Heart right ventricle (tissue), 16 donors: ENCODE data around the gene RANBP10. TPM values are rescaled to one million over a fixed set of nuclear protein-coding genes. Genes with fewer than 3 reads are reported as not detected.

ENCODE experiments used
- ATAC-seq, 8 donors: fragments of 200-7000 bp; cut with Tn5 transposase; one replicate each; pipeline ENCODE4 v1.9.1; 2020; ENCODE audit warnings: mild to moderate bottlenecking in 8 of 8, moderate library complexity in 8 of 8, moderate number of reproducible peaks in 1 of 8
- DNase-seq, 2 donors: peaks; one replicate each; pipeline ENCODE4 v3.0.0-alpha.2; 2020
- H3K27ac ChIP-seq, 10 donors: fragments of 200-600 bp; sonication (generic) in 2 of 10; one replicate each; pipeline versions ENCODE4 v1.5.0 to v1.8.0; 2020 to 2022; ENCODE audit warnings: mild to moderate bottlenecking in 3 of 10
- H3K27me3 ChIP-seq, 7 donors: fragments of 200-600 bp; one replicate each; pipeline ENCODE4 v1.8.0; 2021 to 2022; ENCODE audit warnings: mild to moderate bottlenecking in 2 of 7
- H3K36me3 ChIP-seq, 9 donors: fragments of 200-600 bp; sonication (generic) in 1 of 9; one replicate each; pipeline versions ENCODE4 v1.5.0 to v1.8.0; 2020 to 2022; ENCODE audit warnings: mild to moderate bottlenecking in 2 of 9
- H3K4me1 ChIP-seq, 9 donors: fragments of 200-600 bp; sonication (generic) in 1 of 9; one replicate each; pipeline versions ENCODE4 v1.5.0 to v1.8.0; 2020 to 2022; ENCODE audit warnings: mild to moderate bottlenecking in 4 of 9
- H3K4me3 ChIP-seq, 10 donors: fragments of 200-600 bp; sonication (generic) in 2 of 10; one replicate each; pipeline versions ENCODE4 v1.5.0 to v1.8.0; 2020 to 2022; ENCODE audit warnings: mild to moderate bottlenecking in 7 of 10, moderate library complexity in 2 of 10
- H3K9me3 ChIP-seq, 11 donors: fragments of 200-600 bp in 10 of 11; sonication (generic) in 2 of 11; one replicate each; pipeline versions ENCODE4 v1.5.0 to v1.8.0; 2013 to 2022; ENCODE audit warnings: mild to moderate bottlenecking in 2 of 11, control low read depth in 1 of 11, moderate library complexity in 1 of 11
- CTCF ChIP-seq, 9 donors: fragments of 200-600 bp; sonication (generic) in 2 of 9; IDR thresholded peaks; one replicate each; pipeline versions ENCODE4 v1.5.0 to v1.8.0; 2021 to 2022; ENCODE audit warnings: antibody characterized with exemption in 9 of 9, mild to moderate bottlenecking in 5 of 9, moderate library complexity in 1 of 9
- WGBS, 2 donors: extraction: QIAGEN DNeasy Blood & Tissue Kit; methylation state at CpG; one replicate each; pipeline ENCODE4 v1.1.7; 2013; ENCODE audit warnings: inconsistent platforms in 1 of 2; 5-methylcytosine and 5-hydroxymethylcytosine counted together
- intact Hi-C, 10 donors: fragments of 100-400 bp; cut with DNase I; formaldehyde crosslinking; loops; one replicate each; pipeline versions ENCODE4 v1.11.1 to v1.14.2; 2022
- polyA plus RNA-seq, 2 donors: library from polyadenylated mRNA; stranded (reverse); fragments of 200-250 nt; gene quantifications; one replicate each; pipeline ENCODE4 v1.2.3, GENCODE V29; 2013
- total RNA-seq, 10 donors: library from RNA; stranded (reverse); fragmentation: NEBNext Ultra II Directional in 3 of 10; extraction: Animal tissue kit (Norgen Biotek cat#: 25700) in 3 of 10; gene quantifications; one replicate each; pipeline versions ENCODE4 v1.2.1 to v1.2.4, GENCODE V29; 2021 to 2023
- donor health status: Arrhythmogenic right ventricular cardiomyopathy.
- donor health status: ischemic (EF 13 %, LVEDD 7.1; RV severe dilation, severe dysfunction).
- donor health status: healthy with polysubstance abuse.
- donor health status: DM: no; HTN: yes; CAD: no.
- donor health status: DM: no; HTN: no; CAD: no.
- donor health status: ischemic (EF 25% LVEDD 6.9; RV normal size, moderate dysfunction).
- donor health status: ischemic (EF 25% LVEDD 5.7; RV mildly dilated, moderate dysfunction).
- donor health status: healthy.
- donor health status: DM: yes; HTN: yes; CAD: no.
- donor health status: Ischemic cardiomyopathy.
- donor health status: ischemic (EF 35%, LVEDD 5.7; RV mildly dilated, moderate dysfunction).
- donor health status: nonischemic (EF 11% LVEDD 7.7; RV severe dilation, severe dysfunction).
- donor health status: DM: yes; HTN: yes; CAD: no.
- donor health status: PGD.
- donor health status: ischemic (EF 29% LVEDD 5.4; RV normal size, mild dysfunction).
- donor health status: nonischemic (EF 23%, LVEDD 6.1; RV moderate dilation, normal function).

Gene RANBP10
- total and polyA plus RNA-seq, 12 donors: 6.4 to 21.6 (median 13.4) TPM

GRCh38 chr16:67770346-67770991 is 35.9 kb downstream of the RANBP10 start:
- peaks cover 11 to 34% (median 21%) of the 10 kb centered on the region in 9 donors for H3K4me1 ChIP-seq
- H3K27ac ChIP-seq: no peak overlapping the region
- TF ChIP-seq CTCF (IDR thresholded peaks at IDR 0.05): no peak
- DNase-seq (no peak), ATAC-seq (no peak)
- H3K27me3 ChIP-seq: no peaks in the 10 kb centered on the region
- 92 to 95% methylated on average over 6 of the region's 6 CpGs for WGBS, 2 donors
- H3K36me3 ChIP-seq: peaks cover 0 to 47% (median 13%) of the 10 kb centered on the region in 9 donors
- H3K4me3 ChIP-seq: no peak overlapping the region
- intact Hi-C loops: loop anchor here in 1 of 10 donors (5.0 kb wide), 1 partner anchor 33 kb away; no protein-coding TSS in a partner anchor
- H3K9me3 ChIP-seq: no peaks in the 10 kb centered on the region

GRCh38 chr16:67767953-67768352 is 38.4 kb downstream of the RANBP10 start:
- no peak overlapping the region for H3K27ac ChIP-seq
- no peak for DNase-seq
- 87 to 95% methylated on average over 7 of the region's 7 CpGs for whole genome bisulfite sequencing, 2 donors
- peaks cover 0 to 15% (median 6%) of the 10 kb centered on the region in 9 donors for H3K4me1 ChIP-seq
- no peaks in the 10 kb centered on the region for H3K9me3 ChIP-seq
- H3K36me3 ChIP-seq: peaks cover 0 to 65% (median 13%) of the 10 kb centered on the region in 9 donors
- no peaks in the 10 kb centered on the region for H3K27me3 ChIP-seq
- no peak for ATAC-seq
- intact Hi-C loops: no loop called here
- no peak for TF ChIP-seq CTCF (IDR thresholded peaks at IDR 0.05)
- H3K4me3 ChIP-seq: no peak overlapping the region

- no peak overlapping the region for H3K4me3 ChIP-seq
- 93% methylated on average over 4 of the region's 4 CpGs for WGBS, 2 donors
- peaks cover 0 to 6% (median 0%) of the 10 kb centered on the region in 9 donors for H3K4me1 ChIP-seq
- no peak for ATAC-seq
- no peak for DNase-seq
- H3K36me3 ChIP-seq: peaks cover 0 to 62% (median 13%) of the 10 kb centered on the region in 9 donors
- intact Hi-C loops: no loop called here
- no peaks in the 10 kb centered on the region for H3K27me3 ChIP-seq
- no peak overlapping the region for H3K27ac ChIP-seq
- TF ChIP-seq CTCF (IDR thresholded peaks at IDR 0.05): no peak
- H3K9me3 ChIP-seq: no peaks in the 10 kb centered on the region
These were observed 40.1 kb downstream of the RANBP10 start for GRCh38 chr16:67766291-67766690.

- Histone ChIP-seq H3K36me3 (peaks cover 0 to 47% (median 0%) of the 10 kb centered on the region in 9 donors), H3K4me1 (peaks cover 0 to 17% (median 5%) of the 10 kb centered on the region in 9 donors), H3K4me3 (no peak overlapping the region), H3K9me3 (no peaks in the 10 kb centered on the region), H3K27ac (no peak overlapping the region), H3K27me3 (no peaks in the 10 kb centered on the region)
- no peak for TF ChIP-seq CTCF (IDR thresholded peaks at IDR 0.05)
- DNase-seq (no peak), ATAC-seq (no peak)
- 90 to 93% methylated on average over 7 of the region's 7 CpGs for WGBS, 2 donors
- intact Hi-C loops: no loop called here
These were observed 42.1 kb downstream of the RANBP10 start for GRCh38 chr16:67764158-67764667.
